Breast epithelium (tissue), 4 donors: ENCODE data around the gene RSPH9. TPM values are rescaled to one million over a fixed set of nuclear protein-coding genes. Genes with fewer than 3 reads are reported as not detected.

Experiments used
- DNase-seq, 2 donors: peaks; one replicate each; pipeline ENCODE4 v3.0.0-alpha.2; 2019; ENCODE audit warnings: low spot score in 2 of 2
- H3K27ac ChIP-seq, 2 donors: fragments of 200-600 bp; sonication (generic) in 1 of 2; one replicate each; pipeline ENCODE4 v1.5.1; 2016 to 2019; ENCODE audit warnings: mild to moderate bottlenecking in 1 of 2
- H3K27me3 ChIP-seq, 2 donors: fragments of 200-600 bp; sonication (generic) in 1 of 2; one replicate each; pipeline versions ENCODE4 v1.5.1 to v1.6.0; 2017 to 2019; ENCODE audit warnings: control low read depth in 1 of 2, mild to moderate bottlenecking in 1 of 2
- H3K36me3 ChIP-seq: fragments of 200-600 bp; one replicate; pipeline ENCODE4 v1.5.1; 2019
- H3K4me1 ChIP-seq, 2 donors: fragments of 200-600 bp; sonication (generic); one replicate each; pipeline ENCODE4 v1.5.1; 2016 to 2019; ENCODE audit warnings: control low read depth in 1 of 2
- H3K4me3 ChIP-seq, 3 donors: fragments of 200-600 bp; sonication (generic); 1 replicate in 2 of 3; 2 replicates in 1 of 3; pipeline ENCODE4 v1.5.1; 2016 to 2019; ENCODE audit warnings: mild to moderate bottlenecking in 3 of 3, moderate library complexity in 2 of 3
- H3K9me3 ChIP-seq, 2 donors: fragments of 200-600 bp; sonication (generic) in 1 of 2; one replicate each; pipeline ENCODE4 v1.5.1; 2016 to 2019; ENCODE audit warnings: control low read depth in 1 of 2
- POLR2A ChIP-seq: fragments of 450-650 bp; IDR thresholded peaks from one replicate; pipeline ENCODE4 v1.6.1; 2016; ENCODE audit warnings: antibody characterized with exemption, mild to moderate bottlenecking, moderate library complexity
- POLR2AphosphoS5 ChIP-seq, 3 donors: sonication (generic); formaldehyde crosslinking; IDR thresholded peaks; one replicate each; pipeline ENCODE4 v1.6.1; 2017; ENCODE audit warnings: antibody characterized with exemption in 3 of 3
- intact Hi-C: fragments of 100-400 bp; cut with DNase I; formaldehyde crosslinking; loops from one replicate; pipeline ENCODE4 v1.15.1; 2023; ENCODE audit warnings: low total_unique reads
- total RNA-seq, 3 donors: library from RNA; depleted of rRNA; stranded (reverse); fragments of >200 nt; gene quantifications; one replicate each; pipeline ENCODE4 v1.1.0, GENCODE V29; 2016
- TF ChIP-seq, protein P1 (sequence below), 3 donors: fragments of 450-650 bp; IDR thresholded peaks; one replicate each; pipeline ENCODE4 v1.5.1; 2016 to 2017; ENCODE audit warnings: antibody characterized with exemption in 3 of 3, mild to moderate bottlenecking in 3 of 3, moderate library complexity in 3 of 3

Gene RSPH9
- total RNA-seq, 3 donors from 2014 or later = not detected

DNA sequence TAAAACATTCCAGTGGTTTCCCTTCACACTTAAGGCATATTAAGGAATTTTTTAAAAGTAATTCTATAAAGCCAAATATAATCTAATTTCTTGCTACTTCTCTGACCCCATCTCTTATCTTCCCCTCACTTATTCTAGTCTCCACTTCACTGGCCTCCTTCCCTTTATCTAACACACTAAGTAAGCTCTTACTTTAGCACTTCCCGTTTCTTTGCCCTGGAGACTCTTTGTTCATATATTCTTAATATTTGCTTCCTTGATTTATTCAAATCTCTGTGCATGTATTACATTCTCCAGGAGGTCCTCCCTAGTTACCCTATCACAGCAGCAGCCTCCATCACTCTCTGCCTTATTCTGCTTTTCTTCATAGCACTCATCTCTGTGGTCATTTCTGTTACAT lies 36.0 kb upstream of the RSPH9 start:
- no peaks in the 10 kb centered on the region for H3K27me3 ChIP-seq
- DNase-seq = no peak
- no peak overlapping the region for H3K4me3 ChIP-seq
- no peaks in the 10 kb centered on the region for H3K36me3 ChIP-seq
- no peaks in the 10 kb centered on the region for H3K4me1 ChIP-seq
- TF ChIP-seq, protein P1, sequence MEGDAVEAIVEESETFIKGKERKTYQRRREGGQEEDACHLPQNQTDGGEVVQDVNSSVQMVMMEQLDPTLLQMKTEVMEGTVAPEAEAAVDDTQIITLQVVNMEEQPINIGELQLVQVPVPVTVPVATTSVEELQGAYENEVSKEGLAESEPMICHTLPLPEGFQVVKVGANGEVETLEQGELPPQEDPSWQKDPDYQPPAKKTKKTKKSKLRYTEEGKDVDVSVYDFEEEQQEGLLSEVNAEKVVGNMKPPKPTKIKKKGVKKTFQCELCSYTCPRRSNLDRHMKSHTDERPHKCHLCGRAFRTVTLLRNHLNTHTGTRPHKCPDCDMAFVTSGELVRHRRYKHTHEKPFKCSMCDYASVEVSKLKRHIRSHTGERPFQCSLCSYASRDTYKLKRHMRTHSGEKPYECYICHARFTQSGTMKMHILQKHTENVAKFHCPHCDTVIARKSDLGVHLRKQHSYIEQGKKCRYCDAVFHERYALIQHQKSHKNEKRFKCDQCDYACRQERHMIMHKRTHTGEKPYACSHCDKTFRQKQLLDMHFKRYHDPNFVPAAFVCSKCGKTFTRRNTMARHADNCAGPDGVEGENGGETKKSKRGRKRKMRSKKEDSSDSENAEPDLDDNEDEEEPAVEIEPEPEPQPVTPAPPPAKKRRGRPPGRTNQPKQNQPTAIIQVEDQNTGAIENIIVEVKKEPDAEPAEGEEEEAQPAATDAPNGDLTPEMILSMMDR (IDR thresholded peaks at IDR 0.05) = no peak
- TF ChIP-seq POLR2A = no peak
- no peak for TF ChIP-seq POLR2AphosphoS5 (IDR thresholded peaks at IDR 0.05)
- H3K9me3 ChIP-seq = no peaks in the 10 kb centered on the region
- intact Hi-C loops = loop anchor here (5.0 kb wide), 1 partner anchor 1162 kb away; no protein-coding TSS in a partner anchor
- no peak overlapping the region for H3K27ac ChIP-seq

DNA sequence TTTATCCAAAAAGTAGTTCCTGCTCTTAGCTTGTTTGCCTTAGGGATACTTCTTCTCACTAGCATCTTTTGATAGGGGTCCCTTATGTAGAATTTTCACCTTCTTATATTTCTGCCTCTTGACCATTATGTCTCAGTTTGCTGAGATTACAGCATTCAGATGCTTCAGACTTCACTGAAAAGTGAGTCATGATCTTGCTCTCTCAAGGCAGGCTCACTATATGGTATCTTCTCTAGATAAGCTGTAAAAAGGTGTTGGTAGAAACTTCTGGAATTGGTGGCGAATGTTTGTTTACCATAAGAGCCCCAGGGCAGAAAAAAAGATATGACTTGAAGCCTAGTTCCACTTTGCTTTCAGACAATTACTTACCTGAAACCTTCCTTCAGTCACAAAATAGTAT lies 35.4 kb upstream of the RSPH9 start:
- DNase-seq = no peak
- TF ChIP-seq, protein P1 (IDR thresholded peaks at IDR 0.05) = no peak
- TF ChIP-seq POLR2A (no peak), POLR2AphosphoS5 (IDR thresholded peaks at IDR 0.05) (no peak)
- Histone ChIP-seq H3K4me3 (no peak overlapping the region), H3K9me3 (no peaks in the 10 kb centered on the region), H3K27me3 (no peaks in the 10 kb centered on the region), H3K36me3 (no peaks in the 10 kb centered on the region), H3K27ac (no peak overlapping the region), H3K4me1 (no peaks in the 10 kb centered on the region)
- intact Hi-C loops = loop anchor here (5.0 kb wide), 1 partner anchor 1162 kb away; no protein-coding TSS in a partner anchor

DNA sequence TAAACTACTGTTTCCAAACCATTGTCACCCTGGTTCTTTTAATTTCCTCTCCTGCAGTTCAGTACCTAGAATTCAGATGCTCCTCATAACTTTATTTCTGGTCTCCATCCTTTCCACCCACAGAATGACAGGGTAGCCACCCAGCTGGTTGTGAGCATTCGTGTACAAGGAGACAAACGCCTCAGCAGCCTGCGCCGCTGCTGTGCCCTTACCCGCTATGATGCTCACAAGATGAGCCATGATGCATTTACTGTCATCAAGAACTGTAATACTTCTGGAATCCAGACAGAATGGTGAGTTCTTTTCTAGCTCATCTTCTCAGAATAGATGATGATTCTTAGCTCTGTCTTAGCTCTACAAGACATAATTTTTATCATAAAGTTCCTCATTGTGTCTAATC lies 34.4 kb upstream of the RSPH9 start:
- no peak overlapping the region for H3K4me3 ChIP-seq
- no peak for TF ChIP-seq POLR2AphosphoS5 (IDR thresholded peaks at IDR 0.05)
- no peak for TF ChIP-seq POLR2A
- TF ChIP-seq, protein P1 (IDR thresholded peaks at IDR 0.05) = no peak
- intact Hi-C loops = no loop called here
- H3K9me3 ChIP-seq = no peaks in the 10 kb centered on the region
- DNase-seq = no peak
- H3K36me3 ChIP-seq = no peaks in the 10 kb centered on the region
- H3K27me3 ChIP-seq = no peaks in the 10 kb centered on the region
- no peak overlapping the region for H3K27ac ChIP-seq
- H3K4me1 ChIP-seq = no peaks in the 10 kb centered on the region

DNA sequence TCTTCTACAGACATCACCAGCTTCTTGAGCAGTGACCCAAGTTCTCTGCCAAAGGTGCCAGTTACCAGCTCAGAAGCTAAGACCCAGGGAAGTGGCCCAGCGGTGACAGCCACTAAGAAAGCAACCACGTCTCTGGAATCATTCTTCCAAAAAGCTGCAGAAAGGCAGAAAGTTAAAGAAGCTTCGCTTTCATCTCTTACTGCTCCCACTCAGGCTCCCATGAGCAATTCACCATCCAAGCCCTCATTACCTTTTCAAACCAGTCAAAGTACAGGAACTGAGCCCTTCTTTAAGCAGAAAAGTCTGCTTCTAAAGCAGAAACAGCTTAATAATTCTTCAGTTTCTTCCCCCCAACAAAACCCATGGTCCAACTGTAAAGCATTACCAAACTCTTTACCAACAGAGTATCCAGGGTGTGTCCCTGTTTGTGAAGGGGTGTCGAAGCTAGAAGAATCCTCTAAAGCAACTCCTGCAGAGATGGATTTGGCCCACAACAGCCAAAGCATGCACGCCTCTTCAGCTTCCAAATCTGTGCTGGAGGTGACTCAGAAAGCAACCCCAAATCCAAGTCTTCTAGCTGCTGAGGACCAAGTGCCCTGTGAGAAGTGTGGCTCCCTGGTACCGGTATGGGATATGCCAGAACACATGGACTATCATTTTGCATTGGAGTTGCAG lies 31.0 kb upstream of the RSPH9 start:
- H3K4me1 ChIP-seq = no peaks in the 10 kb centered on the region
- intact Hi-C loops = no loop called here
- H3K27ac ChIP-seq = no peak overlapping the region
- H3K27me3 ChIP-seq = no peaks in the 10 kb centered on the region
- H3K36me3 ChIP-seq = no peaks in the 10 kb centered on the region
- no peak for DNase-seq
- no peak for TF ChIP-seq POLR2A
- TF ChIP-seq, protein P1 (IDR thresholded peaks at IDR 0.05) = no peak
- TF ChIP-seq POLR2AphosphoS5 (IDR thresholded peaks at IDR 0.05) = no peak
- H3K4me3 ChIP-seq = no peak overlapping the region
- no peaks in the 10 kb centered on the region for H3K9me3 ChIP-seq

DNA sequence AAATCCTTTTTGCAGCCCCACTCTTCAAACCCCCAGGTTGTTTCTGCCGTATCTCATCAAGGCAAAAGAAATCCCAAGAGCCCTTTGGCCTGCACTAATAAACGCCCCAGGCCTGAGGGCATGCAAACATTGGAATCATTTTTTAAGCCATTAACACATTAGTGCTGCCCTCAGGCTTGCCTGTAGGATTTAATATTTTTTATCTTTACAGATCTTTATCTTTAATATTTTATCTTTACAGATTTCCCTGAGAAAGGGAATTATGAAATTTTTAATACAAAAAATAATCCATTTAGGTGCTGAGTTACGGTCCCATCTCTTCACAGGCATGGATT lies 30.5 kb upstream of the RSPH9 start:
- Histone ChIP-seq H3K4me3 (no peak overlapping the region), H3K4me1 (no peaks in the 10 kb centered on the region), H3K27ac (no peak overlapping the region), H3K9me3 (no peaks in the 10 kb centered on the region), H3K27me3 (no peaks in the 10 kb centered on the region), H3K36me3 (no peaks in the 10 kb centered on the region)
- intact Hi-C loops = no loop called here
- no peak for DNase-seq
- no peak for TF ChIP-seq POLR2AphosphoS5 (IDR thresholded peaks at IDR 0.05)
- TF ChIP-seq POLR2A = no peak
- TF ChIP-seq, protein P1 (IDR thresholded peaks at IDR 0.05) = no peak
